Esophagus squamous epithelium (tissue), 5 donors: ENCODE data around the gene OSTF1. TPM values are rescaled to one million over a fixed set of nuclear protein-coding genes. Genes with fewer than 3 reads are reported as not detected.

Experiments used
- DNase-seq: peaks from one replicate; lab custom pipeline; 2025; lab: John Stamatoyannopoulos, UW
- H3K27ac ChIP-seq, 4 donors: fragments of 200-600 bp; sonication (generic); one replicate each; pipeline ENCODE4 v1.5.1; 2016 to 2019; ENCODE audit warnings: mild to moderate bottlenecking in 1 of 4
- H3K27me3 ChIP-seq, 4 donors: fragments of 200-600 bp; sonication (generic); 1 replicate in 3 of 4; 2 replicates in 1 of 4; pipeline versions ENCODE4 v1.5.1 to v1.6.0; 2017 to 2021; ENCODE audit warnings: antibody characterized with exemption in 1 of 4
- H3K36me3 ChIP-seq, 3 donors: fragments of 200-600 bp; sonication (generic); one replicate each; pipeline ENCODE4 v1.5.1; 2016 to 2019
- H3K4me1 ChIP-seq, 3 donors: fragments of 200-600 bp; sonication (generic); one replicate each; pipeline ENCODE4 v1.5.1; 2017 to 2019
- H3K4me3 ChIP-seq, 4 donors: fragments of 200-600 bp; sonication (generic); 1 replicate in 3 of 4; 2 replicates in 1 of 4; pipeline ENCODE4 v1.5.1; 2016 to 2019; ENCODE audit warnings: mild to moderate bottlenecking in 2 of 4, moderate library complexity in 1 of 4
- H3K9me3 ChIP-seq, 3 donors: fragments of 200-600 bp; sonication (generic); one replicate each; pipeline ENCODE4 v1.5.1; 2016 to 2019
- CTCF ChIP-seq, 6 experiments: fragments of 450-650 bp in 4 of 6; fragments of 200-600 bp in 2 of 6; sonication (generic) in 2 of 6; IDR thresholded peaks; one replicate each; pipeline ENCODE4 v1.5.1; 2016 to 2019; ENCODE audit warnings: antibody characterized with exemption in 6 of 6, mild to moderate bottlenecking in 4 of 6, moderate library complexity in 4 of 6
- POLR2A ChIP-seq, 4 donors: fragments of 450-650 bp; IDR thresholded peaks; one replicate each; pipeline ENCODE4 v1.6.1; 2017; ENCODE audit warnings: antibody characterized with exemption in 4 of 4, mild to moderate bottlenecking in 4 of 4, moderate library complexity in 3 of 4
- WGBS, 2 donors: methylation state at CpG; one replicate each; pipeline ENCODE4 v1.1.5; 2018; 5-methylcytosine and 5-hydroxymethylcytosine counted together
- intact Hi-C: fragments of 100-400 bp; cut with DNase I; formaldehyde crosslinking; loops from one replicate; pipeline ENCODE4 v1.15.0; 2022
- total RNA-seq, 4 donors: library from RNA; depleted of rRNA; stranded (reverse); fragments of >200 nt; gene quantifications; one replicate each; pipeline ENCODE4 v1.1.0, GENCODE V29; 2016
- donor health status: DM: yes; HTN: yes; CAD: no.

The OSTF1 gene
- total RNA-seq, 4 donors from 2014 or later: 70.1 to 100 (median 86.0) TPM

- Histone ChIP-seq H3K36me3 (peaks cover 7 to 63% (median 14%) of the 10 kb centered on the region in 3 donors), H3K4me3 (no peak overlapping the region), H3K27ac (no peak overlapping the region), H3K27me3 (no peaks in the 10 kb centered on the region), H3K9me3 (no peaks in the 10 kb centered on the region), H3K4me1 (no peaks in the 10 kb centered on the region)
- no peak for DNase-seq
- TF ChIP-seq POLR2A (IDR thresholded peaks at IDR 0.05): no peak
- no peak for TF ChIP-seq CTCF (IDR thresholded peaks at IDR 0.05)
- intact Hi-C loops: no loop called here
- 81 to 86% methylated on average over 2 of the region's 2 CpGs for WGBS, 2 donors
Measured at GRCh38 chr9:75128535-75128934, 40.2 kb downstream of the OSTF1 start.

- no peaks in the 10 kb centered on the region for H3K9me3 ChIP-seq
- no peaks in the 10 kb centered on the region for H3K4me1 ChIP-seq
- 92 to 96% methylated on average over 5 of the region's 5 CpGs for WGBS, 2 donors
- no peak for DNase-seq
- no peak overlapping the region for H3K4me3 ChIP-seq
- no peak overlapping the region for H3K27ac ChIP-seq
- no peaks in the 10 kb centered on the region for H3K27me3 ChIP-seq
- TF ChIP-seq CTCF (IDR thresholded peaks at IDR 0.05) (no peak), POLR2A (IDR thresholded peaks at IDR 0.05) (no peak)
- H3K36me3 ChIP-seq: peaks cover 7 to 78% (median 14%) of the 10 kb centered on the region in 3 donors
- intact Hi-C loops: no loop called here
Measured at GRCh38 chr9:75130172-75130571, 41.9 kb downstream of the OSTF1 start.

- H3K36me3 ChIP-seq: peaks cover 8 to 81% (median 14%) of the 10 kb centered on the region in 3 donors
- 71 to 76% methylated on average over 5 of the region's 5 CpGs for WGBS, 2 donors
- no peaks in the 10 kb centered on the region for H3K9me3 ChIP-seq
- no peaks in the 10 kb centered on the region for H3K27me3 ChIP-seq
- no peak for DNase-seq
- no peak overlapping the region for H3K4me3 ChIP-seq
- no peak overlapping the region for H3K27ac ChIP-seq
- TF ChIP-seq POLR2A (IDR thresholded peaks at IDR 0.05): no peak
- no peak for TF ChIP-seq CTCF (IDR thresholded peaks at IDR 0.05)
- no peaks in the 10 kb centered on the region for H3K4me1 ChIP-seq
- intact Hi-C loops: no loop called here
Measured at GRCh38 chr9:75130621-75131230, 42.4 kb downstream of the OSTF1 start.

- DNase-seq: no peak
- intact Hi-C loops: no loop called here
- Histone ChIP-seq H3K4me3 (no peak overlapping the region), H3K36me3 (peaks cover 11 to 82% (median 17%) of the 10 kb centered on the region in 3 donors), H3K27ac (no peak overlapping the region), H3K27me3 (no peaks in the 10 kb centered on the region), H3K4me1 (no peaks in the 10 kb centered on the region), H3K9me3 (no peaks in the 10 kb centered on the region)
- 91 to 94% methylated on average over 3 of the region's 3 CpGs for WGBS, 2 donors
- no peak for TF ChIP-seq CTCF (IDR thresholded peaks at IDR 0.05)
- TF ChIP-seq POLR2A (IDR thresholded peaks at IDR 0.05): no peak
Measured at GRCh38 chr9:75131700-75132099, 43.4 kb downstream of the OSTF1 start.

GRCh38 chr9:75132244-75132643 lies 43.9 kb downstream of the OSTF1 start:
- intact Hi-C loops: no loop called here
- Histone ChIP-seq H3K36me3 (peaks cover 11 to 86% (median 20%) of the 10 kb centered on the region in 3 donors), H3K9me3 (no peaks in the 10 kb centered on the region), H3K27me3 (no peaks in the 10 kb centered on the region), H3K4me1 (no peaks in the 10 kb centered on the region), H3K4me3 (no peak overlapping the region), H3K27ac (no peak overlapping the region)
- WGBS, 2 donors: 68 to 78% methylated on average over 4 of the region's 4 CpGs
- TF ChIP-seq POLR2A (IDR thresholded peaks at IDR 0.05) (no peak), CTCF (IDR thresholded peaks at IDR 0.05) (no peak)
- no peak for DNase-seq
